Endothelial cell of umbilical vein (primary cell): ENCODE results near the gene VPS33B. TPM values are rescaled to one million over a fixed set of nuclear protein-coding genes. Genes with fewer than 3 reads are reported as not detected.

Source experiments
- BruUV-seq: library from RNA; stranded (reverse); fragments of 400-500 nt; replicated peaks from 2 replicates; lab custom pipeline; 2021; lab: Mats Ljungman, UMichigan
- CTCF ChIA-PET: fragments of 300-600, 350-600 bp; sonication (Branson Sonifier 250); formaldehyde crosslinking; loops from one replicate; lab custom pipeline; 2021; ENCODE audit warnings: antibody characterized with exemption, inconsistent platforms; lab: Charles Lee
- POLR2A ChIA-PET: fragments of 300-600, 350-600 bp; sonication (Branson Sonifier 250); formaldehyde crosslinking; loops from one replicate; lab custom pipeline; 2021; ENCODE audit warnings: antibody characterized with exemption, inconsistent platforms; lab: Charles Lee
- DNase-seq: peaks from one replicate; pipeline ENCODE4 v3.0.0-alpha.2; 2011; ENCODE audit warnings: low read depth, low spot score
- FAIRE-seq: peaks from 2 replicates; lab custom pipeline; 2011; peaks lifted over from hg19 to GRCh38; lab: Jason Lieb, UNC
- H2AFZ ChIP-seq: 2 replicates; pipeline ENCODE4 v1.6.0; 2012; ENCODE audit warnings: low read depth, low read length, control low read depth, inconsistent platforms
- H3K27ac ChIP-seq: 2 replicates; pipeline ENCODE4 v1.5.1; 2011; ENCODE audit warnings: low read depth, mild to moderate bottlenecking, control low read depth, low read length, moderate library complexity; ENCODE audit not compliant: insufficient read depth
- H3K27me3 ChIP-seq, 2 experiments: 2 replicates each; pipeline versions ENCODE4 v1.6.0 to v1.6.1; 2011; ENCODE audit warnings: low read length in 2 of 2, mixed read lengths in 1 of 2; ENCODE audit not compliant: control insufficient read depth in 2 of 2, insufficient read depth in 2 of 2
- H3K36me3 ChIP-seq, 2 experiments: 2 replicates in 1 of 2; 3 replicates in 1 of 2; pipeline ENCODE4 v1.5.1; 2011; ENCODE audit warnings: low read length in 2 of 2, mild to moderate bottlenecking in 1 of 2, moderate library complexity in 1 of 2; ENCODE audit not compliant: control insufficient read depth in 2 of 2, insufficient read depth in 2 of 2; ENCODE audit errors: extremely low read depth in 1 of 2
- H3K4me1 ChIP-seq: 3 replicates; pipeline ENCODE4 v1.5.1; 2011; ENCODE audit warnings: mild to moderate bottlenecking, low read length; ENCODE audit not compliant: control insufficient read depth, insufficient read depth; ENCODE audit errors: extremely low read depth
- H3K4me2 ChIP-seq: 2 replicates; pipeline ENCODE4 v1.6.1; 2011; ENCODE audit warnings: low read length, control low read depth, mixed read lengths; ENCODE audit not compliant: insufficient read depth
- H3K4me3 ChIP-seq, 3 experiments: fragments of 200-600 bp in 1 of 3; sonication (generic), shearing (Covaris generic) in 1 of 3; replicated peaks in 1 of 3; 2 replicates each; pipeline ENCODE4 v1.5.1; 2011 to 2016; ENCODE audit warnings: control low read depth in 3 of 3, low read length in 3 of 3, mild to moderate bottlenecking in 2 of 3, inconsistent platforms in 1 of 3, low read depth in 1 of 3, moderate library complexity in 1 of 3; ENCODE audit not compliant: insufficient read depth in 1 of 3
- H3K79me2 ChIP-seq: 2 replicates; pipeline ENCODE4 v1.6.0; 2012; ENCODE audit warnings: low read length, inconsistent platforms; ENCODE audit not compliant: control insufficient read depth, insufficient read depth
- H3K9ac ChIP-seq: replicated peaks from 2 replicates; pipeline ENCODE3; 2011; ENCODE audit warnings: low read length, control low read depth; ENCODE audit not compliant: insufficient read depth; ENCODE audit errors: extremely low read depth
- H3K9me1 ChIP-seq: replicated peaks from 3 replicates; pipeline ENCODE4 v1.6.0; 2011; ENCODE audit warnings: mild to moderate bottlenecking, low read length; ENCODE audit not compliant: control insufficient read depth, insufficient read depth; ENCODE audit errors: extremely low read depth
- H3K9me3 ChIP-seq: replicated peaks from 2 replicates; pipeline ENCODE4 v1.5.1; 2012; ENCODE audit warnings: low read length, inconsistent platforms; ENCODE audit not compliant: control insufficient read depth, insufficient read depth
- H4K20me1 ChIP-seq: replicated peaks from 2 replicates; pipeline ENCODE3; 2011; ENCODE audit warnings: mild to moderate bottlenecking, low read length; ENCODE audit not compliant: control insufficient read depth, insufficient read depth; ENCODE audit errors: extremely low read depth
- EZH2 ChIP-seq: IDR thresholded peaks from 2 replicates; pipeline ENCODE4 v1.6.1; 2012; ENCODE audit warnings: borderline replicate concordance, low read depth, mild to moderate bottlenecking, moderate library complexity, low read length, inconsistent platforms; ENCODE audit not compliant: severe bottlenecking
- FOS ChIP-seq: IDR thresholded peaks from 2 replicates; pipeline ENCODE4 v1.6.1; 2011; ENCODE audit warnings: mild to moderate bottlenecking, low read length, moderate library complexity, borderline replicate concordance; ENCODE audit not compliant: insufficient read depth
- GATA2 ChIP-seq: IDR thresholded peaks from 2 replicates; pipeline ENCODE4 v1.7.0; 2011; ENCODE audit warnings: low read depth, mild to moderate bottlenecking, moderate library complexity, mixed read lengths, low read length; ENCODE audit not compliant: insufficient read length, insufficient read depth
- JUN ChIP-seq: IDR thresholded peaks from 2 replicates; pipeline ENCODE4 v1.6.1; 2011; ENCODE audit warnings: borderline replicate concordance, low read depth; ENCODE audit not compliant: insufficient read length, insufficient read depth
- MYC ChIP-seq: IDR thresholded peaks from one replicate; pipeline ENCODE4 v1.6.1; 2011; ENCODE audit warnings: mild to moderate bottlenecking, low read depth, low read length
- POLR2A ChIP-seq: IDR thresholded peaks from 2 replicates; pipeline ENCODE4 v1.6.1; 2012; ENCODE audit warnings: low read depth, mild to moderate bottlenecking, control low read depth, low read length
- POLR2AphosphoS5 ChIP-seq: IDR thresholded peaks from 2 replicates; pipeline ENCODE4 v1.6.1; 2012; ENCODE audit warnings: low read depth, mild to moderate bottlenecking, control low read depth, low read length, moderate library complexity; ENCODE audit not compliant: insufficient read depth
- dilution Hi-C: fragments of 300-500 bp; cut with MboI; formaldehyde crosslinking; loops from one replicate; pipeline ENCODE4 v1.15.0; 2019; ENCODE audit warnings: low sequenced_read_pairs; ENCODE audit not compliant: extremely low pct_ligation_motif_present
- intact Hi-C: fragments of 100-400 bp; cut with micrococcal nuclease; formaldehyde crosslinking; loops from one replicate; pipeline ENCODE4 v1.10.0; 2022
- polyA plus RNA-seq, 4 experiments: library from polyadenylated mRNA; depleted of rRNA in 3 of 4; stranded (reverse) in 3 of 4; unstranded in 1 of 4; fragments of >200 nt; gene quantifications; 2 replicates each; pipeline versions ENCODE4 v1.2.1 to v1.2.3, GENCODE V29; 2011 to 2012; ENCODE audit warnings: missing spikeins in 1 of 4
- total RNA-seq: library from RNA; stranded (reverse); gene quantifications from 2 replicates; pipeline ENCODE4 v1.2.3, GENCODE V29; 2021
- TF ChIP-seq, protein P1 (sequence below): IDR thresholded peaks from 2 replicates; pipeline ENCODE4 v1.6.1; 2011; ENCODE audit not compliant: insufficient read depth, insufficient read length
- TF ChIP-seq, protein P2 (sequence below), 2 donors: IDR thresholded peaks; 1 replicate in 1 of 2; 2 replicates in 1 of 2; pipeline ENCODE4 v1.5.1; 2011; ENCODE audit warnings: low read length in 2 of 2, mild to moderate bottlenecking in 2 of 2, moderate library complexity in 2 of 2, control low read depth in 1 of 2, inconsistent platforms in 1 of 2, low read depth in 1 of 2; ENCODE audit not compliant: insufficient read depth in 1 of 2; ENCODE audit errors: extremely low read depth in 1 of 2

Gene VPS33B
- total and polyA plus RNA-seq, 2 donors (not counting 3 experiments of a cell fraction or from before 2014, with no cell fraction given) = 11.8 to 14.2 TPM

DNA sequence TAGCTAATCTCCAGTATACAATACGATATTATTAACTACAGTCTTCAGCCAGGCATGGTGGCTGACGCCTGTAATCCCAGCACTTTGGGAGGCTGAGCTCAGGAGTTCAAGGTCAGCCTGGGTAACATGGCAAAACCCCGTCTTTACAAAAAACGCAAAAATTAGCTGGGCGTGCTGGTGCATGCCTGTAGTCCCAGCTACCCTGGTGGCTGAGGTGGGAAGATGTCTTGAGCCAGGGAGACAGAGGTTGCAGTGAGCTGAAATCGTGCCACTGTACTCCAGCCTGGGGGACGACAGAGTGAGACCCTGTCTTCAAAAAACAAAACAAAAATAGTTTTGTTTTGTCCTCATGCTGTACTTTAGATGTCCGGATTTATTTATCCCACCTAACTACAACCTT, 48.5 kb upstream of the VPS33B start:
- ChIA-PET CTCF (interaction anchor here (1.9 kb wide), 1 partner anchor 201 kb away, joined by 6 read pairs; no protein-coding TSS in a partner anchor), POLR2A (no interaction called here)
- no peaks in the 10 kb centered on the region for H3K4me1 ChIP-seq
- no peaks in the 10 kb centered on the region for H3K27me3 ChIP-seq
- H3K4me2 ChIP-seq = no peak overlapping the region
- no peaks in the 10 kb centered on the region for H4K20me1 ChIP-seq
- TF ChIP-seq, protein P1, sequence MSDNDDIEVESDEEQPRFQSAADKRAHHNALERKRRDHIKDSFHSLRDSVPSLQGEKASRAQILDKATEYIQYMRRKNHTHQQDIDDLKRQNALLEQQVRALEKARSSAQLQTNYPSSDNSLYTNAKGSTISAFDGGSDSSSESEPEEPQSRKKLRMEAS = no peak
- TF ChIP-seq, protein P2, sequence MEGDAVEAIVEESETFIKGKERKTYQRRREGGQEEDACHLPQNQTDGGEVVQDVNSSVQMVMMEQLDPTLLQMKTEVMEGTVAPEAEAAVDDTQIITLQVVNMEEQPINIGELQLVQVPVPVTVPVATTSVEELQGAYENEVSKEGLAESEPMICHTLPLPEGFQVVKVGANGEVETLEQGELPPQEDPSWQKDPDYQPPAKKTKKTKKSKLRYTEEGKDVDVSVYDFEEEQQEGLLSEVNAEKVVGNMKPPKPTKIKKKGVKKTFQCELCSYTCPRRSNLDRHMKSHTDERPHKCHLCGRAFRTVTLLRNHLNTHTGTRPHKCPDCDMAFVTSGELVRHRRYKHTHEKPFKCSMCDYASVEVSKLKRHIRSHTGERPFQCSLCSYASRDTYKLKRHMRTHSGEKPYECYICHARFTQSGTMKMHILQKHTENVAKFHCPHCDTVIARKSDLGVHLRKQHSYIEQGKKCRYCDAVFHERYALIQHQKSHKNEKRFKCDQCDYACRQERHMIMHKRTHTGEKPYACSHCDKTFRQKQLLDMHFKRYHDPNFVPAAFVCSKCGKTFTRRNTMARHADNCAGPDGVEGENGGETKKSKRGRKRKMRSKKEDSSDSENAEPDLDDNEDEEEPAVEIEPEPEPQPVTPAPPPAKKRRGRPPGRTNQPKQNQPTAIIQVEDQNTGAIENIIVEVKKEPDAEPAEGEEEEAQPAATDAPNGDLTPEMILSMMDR (IDR thresholded peaks at IDR 0.05; ENCODE audit: extremely low read depth in 1 of 2, insufficient read depth in 1 of 2, low read depth in 1 of 2, low read length in 2 of 2) = no peak
- TF ChIP-seq POLR2A (no peak), MYC (no peak), EZH2 (no peak), JUN (no peak), FOS (no peak), GATA2 (no peak), POLR2AphosphoS5 (no peak)
- no peaks in the 10 kb centered on the region for H3K36me3 ChIP-seq
- no peaks in the 10 kb centered on the region for H3K79me2 ChIP-seq
- no peaks in the 10 kb centered on the region for H3K9me1 ChIP-seq
- intact Hi-C loops = no loop called here
- dilution Hi-C loops = no loop called here
- H3K27ac ChIP-seq = no peak overlapping the region
- no peaks in the 10 kb centered on the region for H3K9me3 ChIP-seq
- H2AFZ ChIP-seq = no peak overlapping the region
- FAIRE-seq (no peak), DNase-seq (no peak)
- H3K9ac ChIP-seq = no peak overlapping the region
- H3K4me3 ChIP-seq = no peak overlapping the region
- no TSS peak for BruUV-seq
